ES-I3 (cell line): ENCODE measurements around the gene COX7A2L.
"Not testable (repeated sequence)": the region's sequence is repeated elsewhere in the genome, so short reads cannot be mapped to it uniquely, and the experiment has no call there.

Source experiments
- H3K36me3 ChIP-seq: 2 replicates; pipeline ENCODE4 v1.6.1; 2013; ENCODE audit warnings: mild to moderate bottlenecking, low read length, control low read depth, moderate library complexity; ENCODE audit not compliant: insufficient read depth
- H3K4me1 ChIP-seq: 2 replicates; pipeline ENCODE4 v1.6.1; 2013; ENCODE audit warnings: mild to moderate bottlenecking, control low read depth, low read length; ENCODE audit not compliant: insufficient read depth
- H3K9ac ChIP-seq: 2 replicates; pipeline ENCODE4 v1.6.1; 2013; ENCODE audit warnings: low read depth, mild to moderate bottlenecking, low read length, moderate library complexity
- H3K9me3 ChIP-seq: 2 replicates; pipeline ENCODE4 v1.6.1; 2013; ENCODE audit warnings: mild to moderate bottlenecking, low read length, moderate library complexity; ENCODE audit not compliant: control insufficient read depth, insufficient read depth

COX7A2L gene, protein sequence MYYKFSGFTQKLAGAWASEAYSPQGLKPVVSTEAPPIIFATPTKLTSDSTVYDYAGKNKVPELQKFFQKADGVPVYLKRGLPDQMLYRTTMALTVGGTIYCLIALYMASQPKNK

DNA sequence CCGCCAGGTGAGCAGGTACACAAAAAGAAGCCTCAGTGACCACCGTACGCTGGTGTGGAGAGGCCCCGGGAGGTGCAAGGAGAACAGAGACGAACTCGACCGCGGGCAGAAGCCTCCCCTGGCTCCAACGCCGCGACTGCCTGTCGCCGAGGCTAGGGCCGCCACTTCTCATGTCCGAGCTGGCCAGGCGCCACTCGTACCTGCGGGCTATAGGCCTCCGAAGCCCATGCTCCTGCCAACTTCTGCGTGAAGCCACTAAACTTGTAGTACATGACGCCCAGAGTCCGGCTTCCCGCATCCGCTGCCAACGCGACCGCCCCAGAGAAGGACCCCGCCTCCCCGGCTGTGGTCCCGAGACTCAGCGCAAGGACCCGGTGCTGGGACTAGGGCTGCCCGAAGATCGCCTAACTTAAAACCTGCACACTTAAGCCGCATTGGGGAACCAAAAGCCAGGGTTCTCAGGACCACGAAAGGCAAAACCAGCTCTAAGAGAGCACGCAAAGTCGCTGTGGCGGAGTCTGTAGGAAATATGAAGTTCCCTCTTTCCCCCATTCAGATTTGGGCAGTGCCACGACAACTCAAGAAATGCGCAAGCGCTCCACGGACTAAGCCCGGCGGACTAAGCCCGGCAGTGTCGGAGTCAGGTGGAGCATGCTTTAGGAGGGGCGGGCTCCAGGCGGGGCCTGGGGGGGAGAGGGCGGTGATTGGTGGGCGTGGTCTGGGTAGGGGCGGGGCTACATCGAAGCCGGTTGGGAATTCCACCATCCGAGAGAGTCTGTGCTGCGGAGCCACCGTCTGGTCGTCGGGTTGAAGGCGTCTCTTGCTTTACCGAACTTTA, at the start of gene COX7A2L:
Gene COX7A2L, minus strand, starts transcription at position 328 of the 838 bp plus-strand sequence. Its CDS starts 56 bp downstream, at position 272.
- H3K4me1 ChIP-seq = peaks cover 7% of the 10 kb centered on the region; the same call in 1 of the 2 replicates
- H3K9me3 ChIP-seq = no peaks in the 10 kb centered on the region
- H3K36me3 ChIP-seq = no peaks in the 10 kb centered on the region
- peak within 1 kb of the TSS; percentile 87 for H3K9ac ChIP-seq

DNA sequence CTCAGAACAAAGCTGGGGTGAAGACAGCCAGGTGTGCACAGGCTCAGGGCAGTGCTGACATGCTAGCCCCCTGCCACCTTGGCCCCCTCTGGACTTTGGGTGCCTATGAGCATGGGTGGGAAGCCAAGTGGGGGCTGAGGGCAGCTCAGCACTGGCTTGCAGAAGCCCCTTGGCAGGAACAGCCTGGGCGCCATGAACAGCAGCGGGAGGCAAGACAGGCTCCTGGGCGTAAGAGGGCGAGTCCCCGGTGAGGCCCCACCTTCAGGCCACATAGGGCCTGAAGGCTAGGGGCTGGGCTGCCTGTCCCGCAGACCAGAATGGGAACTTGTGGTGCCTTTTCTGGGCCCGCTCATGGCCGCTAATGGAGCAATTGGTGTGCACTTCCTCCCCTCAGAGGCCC, 47.0 kb upstream of the COX7A2L start:
- H3K9me3 ChIP-seq = no peaks in the 10 kb centered on the region
- H3K36me3 ChIP-seq = no peaks in the 10 kb centered on the region
- H3K9ac ChIP-seq = no peak overlapping the region
- no peaks in the 10 kb centered on the region for H3K4me1 ChIP-seq

DNA sequence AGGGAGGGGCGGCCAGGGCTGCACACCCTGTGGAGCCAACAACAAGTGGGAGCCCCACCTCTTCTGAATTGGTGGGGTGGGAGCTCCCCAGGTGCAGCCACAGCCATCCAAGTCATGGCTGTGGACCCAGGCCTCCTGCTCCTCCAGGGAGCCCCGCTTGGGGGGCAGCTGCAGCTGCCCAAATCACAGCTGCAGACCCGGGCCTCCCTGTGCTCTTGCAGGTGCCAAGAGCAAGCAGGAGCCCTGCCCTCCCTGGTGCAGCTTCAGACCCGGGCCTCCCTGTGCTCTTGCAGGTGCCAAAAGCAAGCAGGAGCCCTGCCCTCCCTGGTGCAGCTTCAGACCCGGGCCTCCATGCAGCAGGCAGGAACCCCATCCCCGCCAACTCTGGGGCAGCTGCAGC, 46.5 kb upstream of the COX7A2L start:
- Histone ChIP-seq H3K9ac (no peak overlapping the region), H3K9me3 (no peaks in the 10 kb centered on the region), H3K4me1 (no peaks in the 10 kb centered on the region), H3K36me3 (no peaks in the 10 kb centered on the region)

DNA sequence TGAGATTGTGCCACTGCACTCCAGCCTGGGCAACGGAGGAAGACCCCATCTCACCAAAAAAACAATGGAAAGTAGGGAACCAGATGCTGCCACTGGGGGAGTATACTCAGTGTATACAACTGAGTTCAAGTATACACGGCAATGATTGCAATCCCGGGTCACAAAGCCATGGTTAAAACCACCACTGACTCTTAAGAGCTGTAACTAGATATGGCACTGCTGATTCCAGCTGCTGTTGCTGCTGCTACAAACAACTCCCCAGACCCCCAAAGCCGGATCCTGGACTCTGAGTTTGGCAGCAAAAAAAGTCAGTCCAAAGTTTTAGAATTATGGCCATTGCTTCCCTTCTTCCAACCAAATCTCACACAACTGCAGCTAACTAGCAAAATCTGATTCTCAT, 43.7 kb upstream of the COX7A2L start:
- no peak overlapping the region for H3K9ac ChIP-seq
- H3K9me3 ChIP-seq = no peaks in the 10 kb centered on the region
- no peaks in the 10 kb centered on the region for H3K36me3 ChIP-seq
- H3K4me1 ChIP-seq = no peaks in the 10 kb centered on the region

DNA sequence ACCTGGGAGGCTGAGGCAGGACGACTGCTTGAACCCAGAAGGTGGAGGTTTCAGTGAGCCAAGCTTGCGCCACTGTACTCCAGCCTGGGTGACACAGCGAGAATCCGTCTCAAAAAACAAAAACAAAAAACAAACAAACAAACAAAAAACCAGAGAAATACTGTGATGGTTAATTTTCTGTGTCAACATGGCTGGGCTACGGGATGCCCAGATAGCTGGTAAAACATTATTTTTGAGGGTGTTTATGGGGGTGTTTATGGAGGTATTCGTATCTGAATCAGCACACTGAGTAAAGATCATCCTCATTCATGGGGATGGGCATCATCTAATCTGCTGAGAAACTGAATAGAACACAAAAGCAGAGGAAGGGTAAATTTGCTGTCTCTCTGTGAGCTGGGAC, 40.8 kb upstream of the COX7A2L start:
- H3K4me1 ChIP-seq = no peaks in the 10 kb centered on the region
- no peaks in the 10 kb centered on the region for H3K9me3 ChIP-seq
- H3K9ac ChIP-seq = no peak overlapping the region
- H3K36me3 ChIP-seq = no peaks in the 10 kb centered on the region

DNA sequence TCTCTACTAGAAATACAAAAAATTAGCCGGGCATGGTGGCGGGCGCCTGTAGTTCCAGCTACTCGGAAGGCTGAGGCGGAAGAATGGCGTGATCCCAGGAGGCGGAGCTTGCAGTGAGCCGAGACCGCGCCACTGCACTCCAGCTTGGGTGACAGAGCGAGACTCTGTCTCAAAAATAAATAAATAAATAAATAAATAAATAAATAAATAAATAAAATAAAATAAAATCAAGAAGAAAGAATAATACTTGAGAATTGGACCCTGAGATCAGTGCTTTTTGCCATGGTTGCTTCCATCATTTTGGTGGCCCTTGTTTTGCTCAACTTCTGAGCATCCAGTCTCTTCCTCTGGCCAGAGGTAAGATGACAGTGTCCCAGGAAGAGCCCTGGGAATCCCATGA, 37.0 kb upstream of the COX7A2L start:
- H3K9me3 ChIP-seq, H3K4me1 ChIP-seq, H3K9ac ChIP-seq, H3K36me3 ChIP-seq: not testable (repeated sequence)

DNA sequence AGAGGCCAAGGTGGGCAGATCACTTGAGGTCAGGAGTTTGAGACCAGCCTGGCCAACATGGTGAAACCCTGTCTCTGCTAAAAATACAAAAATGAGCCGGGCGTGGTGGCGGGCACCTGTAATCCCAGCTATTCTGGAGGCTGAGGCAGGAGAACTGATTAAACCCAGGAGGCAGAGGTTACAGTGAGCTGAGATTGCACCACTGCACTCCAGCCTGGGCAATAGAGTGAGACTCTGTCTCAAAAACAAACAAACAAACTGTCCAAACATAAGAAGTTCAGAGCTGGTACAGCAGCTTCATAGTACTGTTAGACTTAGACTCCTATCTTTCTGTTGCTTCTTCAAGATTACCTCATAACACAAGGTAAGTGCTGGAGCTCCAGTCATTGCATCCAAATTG, 32.3 kb upstream of the COX7A2L start:
- not testable (repeated sequence) for H3K9me3 ChIP-seq, H3K4me1 ChIP-seq, H3K36me3 ChIP-seq, H3K9ac ChIP-seq

DNA sequence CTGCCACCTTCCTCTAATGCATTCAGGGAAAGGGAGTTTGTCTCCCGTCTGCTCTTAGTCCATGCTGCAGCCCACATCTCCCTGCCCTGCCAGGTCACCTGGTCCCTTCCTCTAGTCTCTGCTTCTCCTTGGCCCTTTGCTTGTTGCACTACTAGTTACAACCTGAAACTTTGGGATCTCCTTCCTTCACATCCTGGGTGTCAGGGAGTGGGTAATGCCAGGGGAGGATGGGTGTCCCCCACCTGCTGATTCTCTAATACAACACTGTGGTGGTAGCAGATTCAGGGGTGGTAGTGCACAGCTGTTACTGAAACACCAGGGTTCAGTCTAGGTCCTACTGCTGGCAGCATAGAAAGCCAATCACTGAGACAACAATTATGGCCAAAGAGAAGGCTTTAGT, 31.2 kb upstream of the COX7A2L start:
- Histone ChIP-seq H3K36me3 (no peaks in the 10 kb centered on the region), H3K4me1 (peaks cover 4% of the 10 kb centered on the region; the same call in 1 of the 2 replicates), H3K9me3 (no peaks in the 10 kb centered on the region), H3K9ac (no peak overlapping the region)

DNA sequence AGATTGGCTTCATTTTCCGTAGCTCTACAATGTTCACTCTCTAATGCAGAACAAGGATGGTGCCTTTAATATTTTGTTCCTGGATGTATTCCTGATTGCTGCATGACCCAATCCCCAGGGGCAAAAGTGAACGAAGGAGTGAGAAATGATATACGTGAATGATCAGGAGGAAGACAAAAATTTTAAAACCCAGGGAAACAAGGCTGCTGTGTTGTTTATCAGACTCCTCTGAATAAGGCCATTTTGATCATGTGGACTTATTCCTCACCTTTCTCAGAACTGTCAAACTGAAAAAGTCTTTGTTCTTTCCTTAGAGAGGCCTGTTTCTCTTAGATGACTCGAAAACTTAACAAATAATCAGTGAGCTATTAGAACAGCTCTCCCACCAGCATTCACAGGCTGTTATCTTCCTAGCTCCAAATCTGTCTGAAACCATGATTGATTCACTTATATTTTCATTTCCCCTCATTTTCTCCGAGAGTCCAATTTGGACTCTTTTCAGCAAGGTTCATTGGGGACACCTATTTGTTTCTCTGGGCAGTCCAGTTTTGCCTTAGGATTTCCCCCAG, 29.5 kb upstream of the COX7A2L start:
- H3K9ac ChIP-seq = no peak overlapping the region
- H3K9me3 ChIP-seq = no peaks in the 10 kb centered on the region
- peaks cover 4% of the 10 kb centered on the region; the same call in 1 of the 2 replicates for H3K4me1 ChIP-seq
- no peaks in the 10 kb centered on the region for H3K36me3 ChIP-seq

DNA sequence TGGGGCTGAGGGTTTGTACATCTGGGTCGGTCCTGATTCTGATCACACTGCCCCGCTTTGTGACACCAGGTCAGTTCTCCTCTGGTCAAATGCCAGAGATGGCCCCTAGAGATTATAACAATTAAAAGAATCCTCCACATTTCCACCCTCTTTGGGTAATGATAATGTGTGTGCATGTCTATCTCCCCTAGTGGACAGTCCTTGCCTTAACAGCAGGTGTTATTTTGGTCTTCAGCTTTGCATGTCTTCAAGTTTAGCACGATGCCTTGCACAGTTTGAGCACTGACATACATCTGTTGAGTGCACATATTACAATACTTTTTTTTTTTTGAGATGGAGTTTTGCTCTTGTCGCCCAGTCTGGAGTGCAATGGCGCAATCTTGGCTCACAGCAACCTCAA, 25.7 kb upstream of the COX7A2L start:
- H3K4me1 ChIP-seq = peaks cover 4% of the 10 kb centered on the region; the same call in 1 of the 2 replicates
- no peaks in the 10 kb centered on the region for H3K36me3 ChIP-seq
- no peaks in the 10 kb centered on the region for H3K9me3 ChIP-seq
- H3K9ac ChIP-seq = no peak overlapping the region

DNA sequence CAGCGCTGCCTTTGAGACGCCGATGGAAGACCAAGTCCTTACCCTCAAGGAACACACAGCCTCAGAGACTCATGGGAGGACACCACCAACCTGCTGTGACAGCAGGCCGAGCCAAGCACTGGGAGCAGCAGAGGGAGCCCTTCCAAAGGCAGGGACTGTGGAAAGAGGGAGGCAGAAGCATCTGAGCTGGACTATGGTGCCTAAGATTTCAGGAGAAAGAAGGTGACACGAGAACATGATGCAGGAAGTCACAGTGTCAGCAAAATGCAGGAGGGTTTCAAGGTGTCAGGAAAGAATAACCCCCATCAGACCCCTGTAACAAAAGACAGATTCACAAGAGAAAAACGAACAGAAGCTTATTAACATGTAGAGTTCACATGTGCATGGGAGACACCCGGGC, 24.2 kb upstream of the COX7A2L start:
- Histone ChIP-seq H3K36me3 (no peaks in the 10 kb centered on the region), H3K9me3 (no peaks in the 10 kb centered on the region), H3K9ac (no peak overlapping the region), H3K4me1 (no peaks in the 10 kb centered on the region)

DNA sequence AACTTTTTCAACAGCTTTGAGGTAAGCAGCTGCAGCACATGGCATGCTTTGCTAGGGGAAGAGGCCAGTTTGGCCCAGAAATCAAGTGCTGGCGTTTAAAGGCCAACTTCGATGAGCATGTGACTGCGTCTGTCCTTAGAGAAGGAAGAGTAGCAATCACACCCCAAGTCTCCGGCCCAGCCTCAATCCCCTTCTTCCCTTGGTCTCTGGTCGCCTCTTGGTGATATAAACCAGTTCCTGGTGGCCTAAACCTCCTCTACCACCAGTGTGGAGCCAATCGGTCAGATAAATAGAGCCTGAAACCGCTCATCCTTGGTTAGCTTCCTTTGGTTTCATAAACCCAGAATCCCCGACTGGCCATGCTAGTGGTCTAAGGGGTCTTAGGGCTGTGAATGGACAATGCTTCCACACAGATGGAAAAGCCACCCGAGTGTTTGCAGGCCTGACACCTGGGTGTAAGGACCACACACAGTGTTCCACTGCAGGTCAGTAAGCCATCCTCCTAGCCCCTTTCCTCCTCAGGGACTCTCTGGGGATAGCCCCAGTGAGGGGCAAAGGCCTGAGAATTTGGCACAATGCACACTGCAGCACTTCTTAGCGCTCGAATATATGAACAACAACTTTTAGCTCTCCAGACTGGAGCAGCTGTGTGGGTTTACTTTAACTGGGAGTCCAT, 23.0 kb upstream of the COX7A2L start:
- no peaks in the 10 kb centered on the region for H3K4me1 ChIP-seq
- no peaks in the 10 kb centered on the region for H3K36me3 ChIP-seq
- no peak overlapping the region for H3K9ac ChIP-seq
- H3K9me3 ChIP-seq = no peaks in the 10 kb centered on the region

DNA sequence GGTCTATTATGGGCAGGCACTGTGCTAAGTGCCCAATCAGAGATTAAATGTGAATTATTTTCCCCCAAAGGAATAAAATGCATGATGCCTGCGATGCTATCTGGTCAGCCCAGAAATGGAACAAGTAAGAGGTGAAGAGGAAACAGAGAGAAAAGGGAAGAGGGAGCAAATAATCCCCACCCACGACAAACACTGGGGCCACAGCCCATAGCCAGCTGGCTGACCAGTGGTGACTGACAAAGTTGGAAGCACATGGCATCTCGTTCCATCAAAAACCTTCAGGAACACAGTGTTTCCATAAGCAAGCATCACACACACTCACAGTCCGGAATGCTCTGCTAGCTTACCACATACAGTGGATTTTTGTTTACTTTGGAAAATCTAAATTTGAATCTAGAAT, 21.1 kb upstream of the COX7A2L start:
- Histone ChIP-seq H3K4me1 (no peaks in the 10 kb centered on the region), H3K9me3 (no peaks in the 10 kb centered on the region), H3K36me3 (no peaks in the 10 kb centered on the region), H3K9ac (no peak overlapping the region)

DNA sequence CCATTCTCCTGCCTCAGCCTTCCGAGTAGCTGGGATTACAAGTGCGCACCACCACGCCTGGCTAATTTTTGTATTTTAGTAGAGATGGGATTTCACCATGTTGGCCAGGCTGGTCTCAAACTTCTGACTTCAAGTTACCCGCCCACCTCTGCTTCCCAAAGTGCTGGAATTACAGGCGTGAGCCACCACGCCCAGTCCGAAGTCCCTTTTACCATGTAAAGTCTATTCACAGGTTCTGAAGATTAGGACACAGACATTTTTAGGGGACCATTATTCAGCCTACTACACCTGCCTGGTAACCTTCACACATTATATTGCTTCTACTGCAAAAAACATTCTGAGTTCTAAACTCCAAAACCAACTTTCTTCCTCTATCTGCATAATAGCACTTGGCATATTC, 19.0 kb upstream of the COX7A2L start:
- not testable (repeated sequence) for H3K9ac ChIP-seq, H3K4me1 ChIP-seq, H3K36me3 ChIP-seq, H3K9me3 ChIP-seq

DNA sequence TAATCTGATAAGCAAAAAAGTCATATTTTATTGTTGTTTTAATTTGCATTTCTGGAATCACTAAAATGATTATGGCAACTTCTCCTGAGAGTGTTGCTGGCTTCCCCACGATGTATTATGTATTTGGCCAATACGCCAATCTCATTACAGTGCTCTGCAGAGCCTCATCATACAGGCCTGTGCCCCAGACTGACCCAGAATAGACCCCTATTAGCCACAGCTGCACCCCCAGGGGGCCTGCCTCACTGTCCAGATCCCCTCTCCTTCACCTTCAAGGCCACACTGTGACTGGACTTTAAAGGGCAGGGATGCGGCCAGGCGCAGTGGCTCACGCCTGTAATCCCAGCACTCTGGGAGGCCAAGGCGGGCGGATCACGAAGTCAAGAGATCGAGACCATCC, 17.4 kb upstream of the COX7A2L start:
- H3K9ac ChIP-seq = no peak overlapping the region
- no peaks in the 10 kb centered on the region for H3K36me3 ChIP-seq

More for the DNA sequence above, 17.4 kb upstream of the COX7A2L start:
- Histone ChIP-seq H3K9me3 (no peaks in the 10 kb centered on the region), H3K4me1 (no peaks in the 10 kb centered on the region)
